Smooth muscle cell (in vitro differentiated cells): ENCODE measurements around the gene MERTK. TPM values are rescaled to one million over a fixed set of nuclear protein-coding genes. Genes with fewer than 3 reads are reported as not detected.

Experiments used
- DNase-seq: peaks from one replicate; lab custom pipeline; 2025; ENCODE audit not compliant: unreplicated experiment; lab: John Stamatoyannopoulos, UW
- H2AFZ ChIP-seq: fragments of 200-600 bp; sonication (generic); 2 replicates; pipeline ENCODE4 v1.6.0; 2016; ENCODE audit warnings: antibody characterized with exemption, low read depth, mild to moderate bottlenecking
- H3F3A ChIP-seq: fragments of 200-600 bp; sonication (generic); 2 replicates; pipeline ENCODE4 v1.6.0; 2017; ENCODE audit warnings: antibody characterized with exemption, low read depth
- H3K27ac ChIP-seq: fragments of 200-600 bp; sonication (generic); 2 replicates; pipeline ENCODE4 v1.5.1; 2016; ENCODE audit warnings: low read depth, mild to moderate bottlenecking
- H3K27me3 ChIP-seq: fragments of 200-600 bp; sonication (generic); 2 replicates; pipeline ENCODE4 v1.6.1; 2016; ENCODE audit warnings: low read depth, mild to moderate bottlenecking
- H3K36me3 ChIP-seq: fragments of 200-600 bp; sonication (generic); 2 replicates; pipeline ENCODE4 v1.5.1; 2016; ENCODE audit warnings: low read depth
- H3K4me1 ChIP-seq: fragments of 200-600 bp; sonication (generic); 2 replicates; pipeline ENCODE4 v1.5.1; 2016; ENCODE audit warnings: low read depth
- H3K4me2 ChIP-seq: fragments of 200-600 bp; sonication (generic); 2 replicates; pipeline ENCODE4 v1.6.0; 2016; ENCODE audit warnings: mild to moderate bottlenecking
- H3K4me3 ChIP-seq: fragments of 200-600 bp; sonication (generic); 2 replicates; pipeline ENCODE4 v1.5.1; 2016; ENCODE audit warnings: mild to moderate bottlenecking
- H3K79me2 ChIP-seq: fragments of 200-600 bp; sonication (generic); 2 replicates; pipeline ENCODE4 v1.6.0; 2016; ENCODE audit warnings: low read depth, mild to moderate bottlenecking
- H3K9ac ChIP-seq: fragments of 200-600 bp; sonication (generic); 2 replicates; pipeline ENCODE4 v1.6.0; 2016; ENCODE audit warnings: low read depth
- H3K9me3 ChIP-seq: fragments of 200-600 bp; sonication (generic); replicated peaks from 2 replicates; pipeline ENCODE4 v1.5.1; 2016; ENCODE audit warnings: low read depth
- H4K20me1 ChIP-seq: fragments of 200-600 bp; sonication (generic); 2 replicates; pipeline ENCODE4 v1.6.0; 2016; ENCODE audit warnings: low read depth
- WGBS: methylation state at CpG from one replicate; pipeline ENCODE4 v1.1.7; 2016; ENCODE audit warnings: low lambda C conversion rate; 5-methylcytosine and 5-hydroxymethylcytosine counted together
- polyA plus RNA-seq: library from polyadenylated mRNA; unstranded; fragments of >200 nt; fragmentation: Nextera tagmentation; extraction: Ambion mirVana; gene quantifications from 2 replicates; pipeline ENCODE4 v1.2.1, GENCODE V29; 2016
- total RNA-seq: library from RNA; depleted of rRNA; stranded (reverse); fragments of >200 nt; gene quantifications from 2 replicates; pipeline ENCODE4 v1.2.3, GENCODE V29; 2014
- TF ChIP-seq, protein P1 (sequence below): fragments of 200-600 bp; sonication (generic); IDR thresholded peaks from 2 replicates; pipeline ENCODE4 v1.5.1; 2017; ENCODE audit warnings: borderline replicate concordance, mild to moderate bottlenecking, antibody characterized with exemption; ENCODE audit not compliant: insufficient read depth, poor library complexity, severe bottlenecking

MERTK gene
- total and polyA plus RNA-seq, 2 experiments from 2014 or later = 5.1 to 9.4 TPM

DNA sequence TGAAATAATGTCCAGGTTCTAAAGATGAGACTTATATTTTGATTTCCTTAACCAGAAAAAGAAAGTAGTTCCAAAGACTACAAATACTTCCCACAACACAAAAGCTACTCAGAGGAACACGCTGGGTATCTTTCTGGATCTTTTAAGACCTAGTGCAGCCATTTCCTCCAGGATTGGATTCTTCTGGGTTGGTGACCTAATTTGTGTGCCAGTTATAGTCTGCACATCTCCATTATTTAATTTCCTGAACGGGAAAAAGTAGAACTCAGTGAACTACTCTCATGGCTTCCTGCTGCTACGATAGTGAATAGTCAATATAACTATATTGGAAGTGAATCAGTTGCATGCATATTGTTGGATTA lies 158.2 kb downstream of the MERTK start:
- Histone ChIP-seq H3K4me1 (peaks cover 16% of the 10 kb centered on the region), H3K27ac (peak overlapping the region; percentile 89), H2AFZ (no peak overlapping the region), H3K4me2 (peak overlapping the region; percentile 88), H3K9me3 (no peaks in the 10 kb centered on the region), H3K36me3 (peaks cover 5% of the 10 kb centered on the region), H3K27me3 (no peaks in the 10 kb centered on the region), H3F3A (peaks cover 35% of the 10 kb centered on the region), H3K9ac (peak overlapping the region; percentile 72), H3K79me2 (peaks cover 54% of the 10 kb centered on the region), H3K4me3 (peak overlapping the region; percentile 68), H4K20me1 (peaks cover 35% of the 10 kb centered on the region)
- DNase-seq = no peak
- TF ChIP-seq, protein P1, sequence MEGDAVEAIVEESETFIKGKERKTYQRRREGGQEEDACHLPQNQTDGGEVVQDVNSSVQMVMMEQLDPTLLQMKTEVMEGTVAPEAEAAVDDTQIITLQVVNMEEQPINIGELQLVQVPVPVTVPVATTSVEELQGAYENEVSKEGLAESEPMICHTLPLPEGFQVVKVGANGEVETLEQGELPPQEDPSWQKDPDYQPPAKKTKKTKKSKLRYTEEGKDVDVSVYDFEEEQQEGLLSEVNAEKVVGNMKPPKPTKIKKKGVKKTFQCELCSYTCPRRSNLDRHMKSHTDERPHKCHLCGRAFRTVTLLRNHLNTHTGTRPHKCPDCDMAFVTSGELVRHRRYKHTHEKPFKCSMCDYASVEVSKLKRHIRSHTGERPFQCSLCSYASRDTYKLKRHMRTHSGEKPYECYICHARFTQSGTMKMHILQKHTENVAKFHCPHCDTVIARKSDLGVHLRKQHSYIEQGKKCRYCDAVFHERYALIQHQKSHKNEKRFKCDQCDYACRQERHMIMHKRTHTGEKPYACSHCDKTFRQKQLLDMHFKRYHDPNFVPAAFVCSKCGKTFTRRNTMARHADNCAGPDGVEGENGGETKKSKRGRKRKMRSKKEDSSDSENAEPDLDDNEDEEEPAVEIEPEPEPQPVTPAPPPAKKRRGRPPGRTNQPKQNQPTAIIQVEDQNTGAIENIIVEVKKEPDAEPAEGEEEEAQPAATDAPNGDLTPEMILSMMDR = no peak
- 27% methylated on average over 3 of the region's 3 CpGs for WGBS

DNA sequence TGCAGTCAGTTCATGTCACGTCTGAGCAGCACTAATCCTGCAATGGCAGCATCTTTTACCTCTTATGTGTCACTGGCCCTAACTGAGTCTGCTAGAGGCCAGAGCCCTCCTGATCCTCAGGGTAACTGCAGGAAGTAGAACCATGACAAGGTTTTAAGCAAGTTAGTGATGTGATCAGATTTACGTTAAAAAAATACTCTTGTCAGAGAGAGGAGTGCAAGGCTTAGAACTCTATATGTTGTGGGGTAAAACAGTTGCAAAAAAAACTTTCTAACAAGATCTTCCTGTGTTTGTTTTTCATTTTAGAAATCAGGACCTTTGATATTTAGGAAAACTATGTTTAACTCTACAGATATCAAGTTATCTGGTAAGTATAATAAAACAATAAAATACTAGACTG lies 161.3 kb downstream of the MERTK start:
- H3K9me3 ChIP-seq = no peaks in the 10 kb centered on the region
- H3K79me2 ChIP-seq = peaks cover 81% of the 10 kb centered on the region
- TF ChIP-seq, protein P1 = no peak
- H3K9ac ChIP-seq = peak overlapping the region; percentile 3
- 52% methylated on average over 2 of the region's 2 CpGs for WGBS
- H3K27me3 ChIP-seq = no peaks in the 10 kb centered on the region
- H3K4me3 ChIP-seq = peak overlapping the region; percentile 2
- no peak for DNase-seq
- H3K4me2 ChIP-seq = peak overlapping the region; percentile 88
- no peak overlapping the region for H2AFZ ChIP-seq
- peaks cover 17% of the 10 kb centered on the region for H3K36me3 ChIP-seq
- peaks cover 56% of the 10 kb centered on the region for H4K20me1 ChIP-seq
- peak overlapping the region; percentile 89 for H3K27ac ChIP-seq
- H3F3A ChIP-seq = peaks cover 33% of the 10 kb centered on the region
- peaks cover 16% of the 10 kb centered on the region for H3K4me1 ChIP-seq

DNA sequence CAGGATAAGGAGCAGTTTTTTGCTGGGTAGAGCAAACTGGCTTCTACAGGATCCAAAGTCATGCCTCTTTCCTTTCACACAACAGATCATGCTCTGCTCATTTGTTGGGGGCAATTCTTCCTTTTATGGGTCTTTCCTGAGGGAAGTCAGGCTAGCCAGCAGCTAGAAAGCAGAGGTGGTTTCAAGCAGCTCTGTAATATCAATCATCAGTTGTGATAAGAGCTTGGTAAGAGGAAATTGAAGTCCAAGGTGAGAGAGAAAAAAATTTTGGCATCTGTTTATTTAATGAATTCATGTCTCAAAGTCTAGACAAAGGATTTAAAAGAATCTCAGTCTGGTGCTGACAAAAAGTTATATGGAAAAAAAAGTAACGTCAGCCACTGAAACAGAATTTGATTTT lies 162.9 kb downstream of the MERTK start:
- Histone ChIP-seq H3K27ac (peak overlapping the region; percentile 89), H3K4me3 (no peak overlapping the region), H3F3A (peaks cover 33% of the 10 kb centered on the region), H2AFZ (no peak overlapping the region), H3K4me1 (peaks cover 19% of the 10 kb centered on the region), H3K79me2 (peaks cover 88% of the 10 kb centered on the region), H3K9ac (peak overlapping the region; percentile 36), H3K36me3 (peaks cover 19% of the 10 kb centered on the region), H3K4me2 (peak overlapping the region; percentile 23), H4K20me1 (peaks cover 68% of the 10 kb centered on the region), H3K9me3 (no peaks in the 10 kb centered on the region), H3K27me3 (no peaks in the 10 kb centered on the region)
- DNase-seq = no peak
- WGBS = 47% methylated on average over 1 of the region's 1 CpG
- TF ChIP-seq, protein P1 = no peak

DNA sequence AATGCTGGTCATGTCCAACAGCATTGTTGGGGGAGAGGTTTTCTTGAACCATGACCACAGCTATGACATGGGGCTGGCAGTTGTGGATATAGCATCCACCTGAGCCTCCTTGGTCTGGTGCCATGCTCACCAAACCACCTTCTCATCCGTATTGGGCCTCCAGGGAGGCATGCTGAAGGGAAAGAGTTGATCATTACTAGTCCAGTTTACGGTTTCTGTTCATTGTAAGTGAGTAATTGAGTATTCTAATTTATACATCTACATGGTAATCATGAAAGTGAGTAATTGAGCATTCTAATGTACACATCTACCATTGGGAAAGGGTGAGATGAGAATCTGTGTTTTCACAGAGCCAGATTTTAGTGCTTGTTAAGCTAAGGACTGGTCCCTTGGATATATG lies 163.4 kb downstream of the MERTK start:
- H3K36me3 ChIP-seq = peaks cover 24% of the 10 kb centered on the region
- H3K27ac ChIP-seq = peak overlapping the region; percentile 89
- H3K9ac ChIP-seq = peak overlapping the region; percentile 36
- no peak overlapping the region for H2AFZ ChIP-seq
- H3K79me2 ChIP-seq = peaks cover 91% of the 10 kb centered on the region
- H4K20me1 ChIP-seq = peaks cover 68% of the 10 kb centered on the region
- H3K4me3 ChIP-seq = no peak overlapping the region
- DNase-seq = no peak
- peaks cover 18% of the 10 kb centered on the region for H3K4me1 ChIP-seq
- WGBS = 89% methylated on average over 2 of the region's 2 CpGs
- peak overlapping the region; percentile 44 for H3K4me2 ChIP-seq
- H3K27me3 ChIP-seq = no peaks in the 10 kb centered on the region
- TF ChIP-seq, protein P1 = no peak
- H3F3A ChIP-seq = peaks cover 31% of the 10 kb centered on the region
- H3K9me3 ChIP-seq = no peaks in the 10 kb centered on the region
